Stimulated activated CD8-positive, alpha-beta memory T cell treated with anti-CD3 and anti-CD28 coated beads, Interleukin-4, amount 100 ng/mL, for 1 hour (primary cell): Measurements from ENCODE around the gene RNF220.
A peak's percentile ranks its signal among the peaks of the same experiment; 100 is the strongest.

ENCODE experiments used
- DNase-seq, 2 donors: peaks; one replicate each; pipeline ENCODE4 v3.0.0-alpha.2; 2020; ENCODE audit warnings: low read depth in 2 of 2, low spot score in 1 of 2

RNF220 gene

DNA sequence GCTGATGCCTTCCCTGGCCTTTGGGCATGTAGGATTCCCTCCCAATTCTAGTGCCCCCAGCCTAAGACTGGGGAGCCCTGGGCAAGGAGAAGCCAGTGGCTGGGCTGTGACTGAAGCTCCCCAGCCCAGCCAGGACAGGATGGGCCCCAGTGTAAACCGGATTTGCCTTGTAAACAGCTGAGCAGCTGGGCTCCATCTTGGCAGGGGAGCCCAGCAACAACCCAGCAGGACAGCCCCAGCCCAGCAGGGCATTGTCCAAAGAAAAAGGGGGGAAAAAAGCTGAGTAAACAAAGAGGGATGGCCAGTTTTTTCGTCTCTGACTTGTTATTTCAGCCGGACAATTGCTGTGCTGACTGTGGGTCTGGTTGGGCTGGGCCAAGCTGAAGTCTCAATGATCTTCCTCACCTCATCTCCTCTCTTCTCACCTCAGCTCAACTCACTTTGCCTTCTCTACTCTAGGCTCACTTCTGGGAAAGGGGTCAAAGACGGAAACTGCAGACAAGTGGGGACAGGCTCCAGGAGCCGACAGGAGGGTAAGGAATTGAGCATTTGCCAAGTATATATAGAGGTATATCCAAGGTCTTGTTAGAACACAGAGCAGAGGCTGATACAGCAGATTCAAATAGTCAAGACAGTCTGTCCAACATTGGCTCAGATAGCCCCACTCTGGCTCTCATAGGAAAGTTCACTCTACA is 171.5 kb downstream of the RNF220 start:
- no peak for DNase-seq

DNA sequence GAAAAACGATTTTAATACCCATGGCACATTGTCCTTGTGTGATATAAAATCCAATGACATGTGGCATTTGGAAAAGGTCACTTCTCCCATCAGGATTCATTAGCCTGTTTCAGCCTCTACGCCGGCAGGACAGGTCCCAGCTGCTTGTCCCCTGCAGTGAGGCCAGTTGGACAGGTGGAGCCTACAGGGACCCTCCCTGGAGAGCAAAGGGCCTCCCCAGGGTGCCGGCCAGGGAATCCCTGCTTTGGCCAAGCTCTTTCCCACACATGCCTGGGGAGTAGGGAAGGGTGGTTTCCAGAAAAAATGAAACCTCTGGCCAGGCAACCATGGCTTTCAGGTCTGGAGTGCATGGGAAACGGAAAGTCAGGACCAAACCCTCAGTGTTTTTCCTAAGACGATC is 176.2 kb downstream of the RNF220 start:
- DNase-seq, result no peak

DNA sequence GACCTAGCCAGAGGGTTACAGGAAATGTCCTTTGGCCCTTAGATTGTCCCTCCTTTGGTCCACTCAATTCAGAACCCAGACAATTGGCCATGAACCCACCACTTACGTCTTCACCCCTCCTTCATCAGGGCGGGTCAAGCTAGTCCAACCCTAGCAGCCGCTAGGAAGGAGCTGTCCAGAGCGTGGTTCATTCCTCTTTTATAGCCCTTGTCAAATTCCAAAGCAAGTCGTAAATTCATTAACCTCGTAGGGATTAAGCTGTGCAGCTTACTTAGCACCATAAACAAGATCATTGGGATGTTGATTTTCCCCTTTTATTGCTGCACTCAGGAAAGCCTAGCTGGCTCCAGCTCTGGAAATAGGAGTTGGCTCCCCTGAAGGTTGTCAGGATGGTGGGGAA is 179.1 kb downstream of the RNF220 start:
- DNase-seq, result no peak

DNA sequence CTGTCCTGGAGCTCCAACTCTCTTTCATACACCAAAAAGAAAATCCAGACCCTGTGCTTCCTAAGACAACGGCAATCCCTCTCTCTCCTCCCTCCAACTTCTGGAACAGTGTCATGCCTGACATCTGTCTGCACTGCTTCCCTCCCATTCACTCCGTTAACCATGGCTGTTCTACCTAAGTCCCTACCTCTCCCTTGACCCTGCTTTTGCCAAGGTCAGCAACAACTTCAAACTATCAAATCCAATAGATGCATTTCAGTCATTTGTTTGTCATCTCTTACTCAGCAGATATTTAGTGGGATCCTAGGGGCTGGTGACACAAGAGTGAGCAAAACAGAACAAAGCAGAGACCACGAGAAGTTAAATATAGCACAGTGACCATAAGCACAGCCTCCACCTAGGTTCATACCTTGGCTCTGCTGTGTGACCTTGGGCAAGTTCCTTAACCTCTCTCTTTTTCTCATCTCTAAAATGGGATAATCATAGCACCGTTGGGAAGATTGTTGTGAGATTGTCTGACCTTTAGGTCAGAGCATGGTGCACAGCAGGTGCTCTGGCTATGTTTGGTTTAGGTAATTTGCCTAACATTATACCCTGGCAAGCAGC is 180.4 kb downstream of the RNF220 start:
- no peak for DNase-seq

DNA sequence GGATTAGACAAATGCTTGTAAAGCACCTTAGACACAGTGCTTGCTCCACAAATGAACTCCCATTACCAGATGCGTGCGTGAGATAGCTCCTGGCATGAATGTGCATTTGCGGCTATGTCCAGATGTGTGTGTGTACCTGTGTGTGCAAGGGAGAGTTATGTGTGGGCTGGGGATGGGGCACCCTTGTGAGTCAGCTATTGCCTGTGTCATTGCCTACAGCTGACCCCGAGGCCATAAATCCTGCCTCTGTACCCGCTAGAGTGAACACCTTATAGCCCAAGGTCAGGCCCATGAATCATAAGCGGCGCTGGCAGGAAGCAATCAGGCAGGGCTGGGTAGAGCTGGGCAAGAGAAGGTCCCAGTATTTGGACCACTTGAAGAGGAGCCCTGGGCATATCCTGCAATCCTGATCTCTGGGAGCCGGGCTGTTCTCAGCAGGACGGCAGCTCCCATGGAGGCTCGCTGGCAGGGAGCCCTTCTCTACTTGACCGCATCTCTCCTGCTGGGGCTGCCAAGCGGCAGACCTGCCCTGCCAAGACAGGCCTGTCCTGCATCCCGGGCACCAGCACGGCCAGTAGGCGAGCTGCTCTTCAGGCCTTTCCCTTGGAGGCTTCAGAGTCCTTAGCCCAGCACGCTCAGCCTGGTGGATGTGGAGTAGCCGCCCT is 182.9 kb downstream of the RNF220 start:
- DNase-seq, result no peak

DNA sequence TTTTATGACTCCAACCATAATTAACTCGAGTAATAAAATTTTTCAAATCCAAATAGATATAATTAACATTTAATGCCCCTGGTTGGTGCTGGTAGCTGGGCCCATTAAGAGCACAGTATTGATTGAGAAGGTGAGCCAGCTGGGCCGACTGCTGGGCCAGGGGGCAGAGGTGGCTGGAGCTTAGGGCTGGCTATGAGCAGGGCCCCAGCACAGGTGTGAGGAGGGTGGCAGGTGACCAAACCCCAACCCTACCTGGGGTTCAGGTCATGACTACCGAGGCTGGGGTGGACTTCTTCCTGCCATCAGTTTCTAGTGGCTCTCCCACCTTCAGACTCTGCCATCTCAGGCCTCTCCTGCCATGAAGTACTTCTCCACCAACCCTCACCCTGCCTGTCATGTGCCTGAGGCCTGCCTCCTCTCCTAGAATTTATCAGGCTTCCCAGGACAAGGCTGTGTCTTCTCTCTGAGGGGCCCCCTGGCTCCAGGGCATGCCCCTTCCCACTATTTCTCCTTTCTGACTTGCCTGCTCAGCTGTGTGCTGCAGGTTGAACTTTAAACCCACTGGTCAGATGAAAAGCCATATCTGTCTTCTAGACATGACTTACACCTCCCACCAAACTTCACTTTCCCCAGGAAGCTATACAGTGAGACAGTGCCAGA is 183.6 kb downstream of the RNF220 start:
- DNase-seq, result no peak

DNA sequence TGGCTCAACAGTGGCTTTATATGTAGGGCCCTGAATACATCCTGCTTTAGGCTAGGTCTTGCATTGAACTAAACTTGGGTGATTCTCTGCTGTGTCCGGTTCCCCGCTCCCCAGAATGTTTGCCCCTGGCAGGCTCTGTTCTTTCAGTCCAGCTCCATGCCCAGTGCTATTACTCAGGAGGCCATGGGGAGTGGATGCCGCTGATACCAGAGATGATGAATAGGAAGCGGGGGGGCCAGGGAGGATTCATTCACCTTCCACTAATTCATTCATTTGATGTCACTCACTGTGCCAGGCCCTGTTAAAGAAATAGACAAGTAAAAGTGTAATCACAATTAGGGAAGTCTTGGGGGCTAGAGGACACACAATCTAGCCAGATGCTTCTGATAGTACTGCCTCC is 185.4 kb downstream of the RNF220 start:
- no peak for DNase-seq

DNA sequence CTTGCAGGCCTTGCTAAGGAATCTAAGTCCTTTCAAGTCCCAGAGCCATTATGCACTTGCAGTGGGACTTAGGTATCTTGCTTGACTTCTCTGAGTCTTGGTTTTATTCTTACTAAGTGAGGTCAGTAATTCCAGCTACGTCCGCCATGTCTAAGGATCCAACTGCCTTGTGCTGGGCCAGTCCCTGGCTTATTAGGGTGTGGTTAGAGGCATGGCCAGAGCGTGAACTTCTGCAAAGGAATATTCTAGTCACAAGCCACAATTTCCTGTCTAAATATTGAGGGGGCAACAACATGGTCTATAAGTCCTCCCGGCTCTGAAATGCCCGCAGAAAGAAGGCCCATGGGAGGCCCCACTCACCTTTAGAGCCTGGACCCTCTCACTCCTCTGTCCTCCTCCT is 186.3 kb downstream of the RNF220 start:
- no peak for DNase-seq

DNA sequence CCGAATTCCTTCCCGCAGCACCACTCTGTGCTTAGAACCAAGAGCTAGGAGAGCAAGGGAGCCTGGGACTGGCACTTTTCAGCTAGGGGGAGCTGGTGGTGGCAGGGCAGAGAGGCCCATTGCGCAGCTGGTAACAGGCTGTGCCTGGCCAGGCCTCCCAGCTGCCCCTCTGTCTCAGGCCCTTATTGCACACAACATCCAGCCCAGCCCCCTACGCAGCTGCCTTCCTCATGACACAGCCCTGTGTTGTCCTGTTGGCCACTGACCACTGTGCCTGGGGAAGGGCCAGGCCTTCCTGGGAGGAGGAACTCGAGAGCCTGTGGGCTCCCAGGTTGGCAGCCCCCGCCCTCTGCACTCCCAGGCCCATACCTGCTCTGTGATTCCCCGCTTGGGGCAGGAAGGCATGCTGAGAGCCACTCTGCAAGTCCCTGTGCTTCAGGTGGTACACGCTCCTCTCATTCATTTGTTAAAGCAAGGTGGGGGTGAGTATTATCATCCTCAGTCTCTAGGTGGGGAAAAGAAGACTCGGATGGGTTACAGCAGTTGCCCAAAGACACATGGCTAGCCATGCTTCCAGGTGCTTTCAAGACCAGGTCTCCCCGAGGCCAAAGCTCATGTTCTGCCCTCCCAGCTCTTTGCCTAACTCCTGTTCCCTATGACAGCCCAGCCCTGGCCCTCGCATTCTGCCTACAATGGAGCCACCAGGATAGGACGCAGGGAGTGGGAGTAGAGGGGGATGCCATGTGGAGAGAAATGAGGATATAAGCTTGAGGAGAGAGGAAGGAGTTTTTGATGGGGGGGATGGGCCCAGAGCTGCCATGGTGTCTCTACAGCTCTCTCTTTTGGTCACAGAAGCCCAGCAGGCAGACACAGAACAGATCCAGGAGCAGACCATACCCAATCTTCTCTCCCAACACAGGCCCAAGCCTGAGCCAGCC is 187.4 kb downstream of the RNF220 start:
- DNase-seq, result no peak

DNA sequence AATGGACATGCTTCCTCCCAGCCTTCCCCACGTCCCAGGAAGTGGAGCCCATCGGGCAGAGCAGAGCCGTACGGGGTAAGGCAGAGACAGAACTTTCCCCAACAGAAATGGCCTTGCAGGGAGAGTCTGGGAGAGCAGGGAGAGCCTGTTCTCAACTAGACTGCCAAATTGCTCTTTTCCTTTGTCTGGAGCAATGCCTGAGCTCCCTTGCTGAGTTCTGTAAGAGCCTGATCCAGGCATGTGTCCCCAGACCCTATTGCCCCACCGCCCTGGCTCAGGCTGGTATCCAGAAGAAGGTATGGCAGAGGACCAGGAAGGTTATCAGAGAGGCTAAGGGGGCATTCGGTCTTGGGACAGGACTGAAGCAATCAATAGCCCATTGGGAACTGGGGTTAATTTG is 189.3 kb downstream of the RNF220 start:
- DNase-seq, result no peak

DNA sequence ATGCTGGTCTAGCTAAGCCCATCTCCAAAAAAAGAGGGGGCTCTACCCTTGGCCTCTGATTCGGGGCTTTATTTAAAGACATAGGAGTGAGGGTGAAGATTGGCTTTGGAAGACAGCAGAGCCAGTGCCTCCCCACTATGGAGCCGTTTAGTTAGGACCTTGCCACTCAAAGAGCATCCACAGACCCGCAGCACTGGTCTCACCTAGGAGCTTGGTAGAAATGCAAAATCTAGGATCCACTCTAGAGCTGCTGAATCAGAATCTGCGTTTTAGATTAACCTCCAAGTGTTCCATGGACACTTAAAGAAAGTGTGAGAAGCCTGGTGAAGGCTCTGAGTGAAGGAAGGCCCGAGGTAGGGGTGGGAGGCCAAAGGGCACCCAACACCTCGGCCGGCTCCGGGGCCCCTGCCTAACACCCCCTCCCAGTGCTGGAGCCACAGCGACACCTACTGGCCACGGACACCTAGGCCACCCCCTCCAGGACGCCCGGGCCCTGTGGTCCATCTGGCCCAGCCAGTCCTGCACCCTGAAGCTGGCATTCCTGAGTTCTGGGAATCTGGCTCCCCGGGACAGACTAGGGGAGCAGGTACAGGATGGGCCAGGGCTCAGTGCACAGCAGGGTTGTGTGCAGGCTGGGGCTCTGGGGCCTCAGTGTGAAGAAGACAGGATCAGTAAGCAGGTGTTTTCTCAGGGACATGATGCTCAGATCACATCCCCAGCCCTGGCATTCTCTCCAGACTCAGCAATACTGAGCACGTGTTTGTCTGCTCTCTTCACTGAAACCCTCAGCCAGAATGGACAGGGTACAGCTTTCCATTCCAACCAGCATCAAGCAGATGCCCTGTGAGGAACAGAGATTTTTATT is 190.0 kb downstream of the RNF220 start:
- DNase-seq, result peak; percentile 56 to 63

DNA sequence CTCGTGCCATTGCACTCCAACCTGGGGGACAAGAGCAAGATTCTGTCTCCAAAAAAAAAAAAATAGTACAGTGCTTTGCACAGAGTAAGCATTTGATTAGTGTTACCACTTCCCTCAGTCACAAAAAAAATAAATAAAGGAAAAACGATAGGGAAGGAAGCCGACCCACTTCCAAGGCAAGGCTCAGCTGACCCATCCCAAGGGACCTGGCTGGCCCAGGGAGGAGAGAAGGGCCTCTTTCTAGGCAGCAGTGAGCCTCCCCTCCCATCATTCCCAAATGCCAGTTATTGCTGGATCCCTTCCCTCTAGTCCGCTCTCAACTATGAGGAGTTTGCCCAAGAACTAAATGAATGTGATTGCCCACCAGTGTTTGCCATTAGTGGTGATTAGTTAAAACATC is 191.5 kb downstream of the RNF220 start:
- no peak for DNase-seq

DNA sequence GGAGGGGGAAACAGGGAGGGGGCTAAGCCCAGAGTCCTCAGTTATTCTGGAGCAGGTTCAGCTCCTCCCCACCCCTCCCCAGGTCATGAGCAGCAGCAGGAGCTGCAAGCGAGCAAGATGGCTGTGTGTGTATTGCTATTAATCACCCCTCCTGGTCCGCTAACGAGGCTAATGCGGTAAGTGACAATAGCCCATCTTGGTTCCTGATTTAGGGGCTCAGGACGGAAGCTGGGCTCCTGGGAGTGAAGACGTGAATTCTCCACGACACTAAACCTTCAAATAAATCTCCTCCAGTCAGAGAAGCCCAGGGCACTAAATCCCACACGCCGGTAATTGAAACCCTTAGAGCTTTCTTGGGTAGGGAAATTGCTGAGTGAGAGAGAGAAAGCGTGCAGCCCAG is 193.1 kb downstream of the RNF220 start:
- DNase-seq, result no peak

DNA sequence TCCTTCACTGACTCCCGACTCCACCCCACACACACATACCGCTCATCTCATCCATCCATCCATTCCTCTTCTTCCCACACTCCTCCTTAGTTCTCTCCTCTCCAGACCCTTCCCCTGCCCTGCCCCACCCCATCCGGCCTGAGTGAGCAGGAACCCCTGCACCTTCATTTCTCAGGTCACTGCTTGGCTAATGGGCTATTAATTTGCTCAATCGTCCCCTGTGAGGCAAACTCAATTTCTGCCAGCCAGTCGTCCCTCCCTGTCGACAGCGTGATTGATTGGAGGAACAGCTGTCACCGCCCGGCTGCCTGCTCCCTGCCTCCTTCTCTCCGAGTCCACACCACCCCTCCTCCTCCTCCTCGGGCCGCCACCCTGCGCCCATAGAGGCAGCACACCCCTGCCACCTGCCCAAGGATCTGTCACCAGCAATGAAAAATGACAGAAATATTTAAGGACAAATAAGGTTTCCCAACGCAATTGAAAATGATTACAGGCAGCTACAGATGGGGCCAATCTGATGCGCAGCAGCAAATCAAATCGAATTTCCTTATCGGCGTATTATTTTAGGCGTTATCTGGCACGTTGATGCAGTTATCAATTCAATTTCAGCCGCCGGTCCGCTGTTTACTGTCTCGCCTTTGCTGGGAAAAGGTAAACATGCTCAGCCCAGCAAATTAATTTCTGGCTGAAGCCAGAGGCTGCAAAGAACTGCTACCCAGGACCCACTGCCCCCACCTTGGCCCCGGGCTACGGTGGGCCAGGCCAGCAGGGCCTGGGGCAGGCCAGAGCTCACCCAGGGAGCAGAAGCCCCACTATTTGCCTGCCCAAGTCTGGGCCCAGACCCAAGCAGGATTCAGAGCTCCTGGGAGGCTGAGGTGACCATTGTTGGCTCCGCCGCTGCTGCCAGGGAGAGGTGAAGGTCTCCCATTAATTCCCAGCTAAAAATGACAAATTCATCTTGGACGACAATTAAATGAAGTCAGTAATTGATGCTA is 197.9 kb downstream of the RNF220 start:
- no peak for DNase-seq

DNA sequence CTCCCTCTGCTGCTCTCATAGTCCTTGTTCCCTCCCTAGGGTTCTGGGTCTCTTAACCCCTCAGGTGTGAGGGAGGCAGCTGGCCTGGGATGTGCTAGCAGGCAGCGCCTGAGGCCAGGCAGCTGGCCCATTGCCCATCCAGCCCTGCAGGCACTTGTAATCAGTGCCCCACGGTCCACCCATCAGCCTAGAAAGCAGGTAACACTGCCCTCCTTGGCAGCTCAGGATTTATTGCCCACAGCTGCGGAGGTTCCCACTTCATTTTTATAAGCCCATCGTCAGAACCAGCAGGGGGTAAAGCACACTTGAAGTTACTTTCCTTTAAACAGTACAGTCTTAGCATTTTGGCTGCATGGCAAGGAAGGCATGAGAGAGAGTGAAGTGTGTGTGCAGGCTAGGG is 198.7 kb downstream of the RNF220 start:
- DNase-seq, result no peak

DNA sequence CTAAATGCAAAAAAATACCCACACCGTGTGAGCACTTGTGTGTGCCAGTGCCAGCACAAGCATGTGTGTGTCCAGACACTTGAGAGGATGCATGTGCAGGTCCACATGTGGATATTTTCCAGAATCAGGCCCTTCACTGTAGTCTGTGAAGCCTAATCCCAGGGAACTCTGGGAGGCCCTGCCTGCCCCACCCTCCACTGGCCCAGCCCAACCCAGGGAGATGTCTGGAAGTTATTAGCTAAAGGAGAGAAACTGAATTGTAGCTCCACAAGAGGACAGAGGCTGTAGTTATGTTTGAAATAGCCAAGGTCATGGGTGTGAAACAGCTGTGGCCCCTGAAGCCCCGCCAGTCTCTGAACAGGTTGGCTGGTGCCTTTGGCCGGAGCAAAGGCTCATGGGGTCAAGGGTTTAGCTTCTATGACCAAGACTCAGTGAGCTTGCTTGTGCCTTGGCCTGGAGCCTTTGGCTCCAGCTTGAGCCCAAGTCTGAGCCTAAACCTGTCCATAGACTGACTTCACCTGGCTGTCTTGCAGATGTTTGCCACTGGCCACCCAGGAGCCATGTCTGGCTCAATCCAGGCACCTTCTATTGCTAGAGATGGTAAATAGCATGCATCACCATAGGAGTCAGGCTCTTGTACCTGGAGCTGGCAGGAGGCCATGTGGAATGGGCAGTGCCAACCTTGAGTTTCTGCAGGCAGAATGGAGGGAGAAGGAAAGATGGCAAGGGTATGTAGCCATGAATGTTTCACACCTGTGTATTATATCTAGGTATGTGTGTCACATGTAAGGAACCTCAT is 199.3 kb downstream of the RNF220 start:
- DNase-seq, result no peak

DNA sequence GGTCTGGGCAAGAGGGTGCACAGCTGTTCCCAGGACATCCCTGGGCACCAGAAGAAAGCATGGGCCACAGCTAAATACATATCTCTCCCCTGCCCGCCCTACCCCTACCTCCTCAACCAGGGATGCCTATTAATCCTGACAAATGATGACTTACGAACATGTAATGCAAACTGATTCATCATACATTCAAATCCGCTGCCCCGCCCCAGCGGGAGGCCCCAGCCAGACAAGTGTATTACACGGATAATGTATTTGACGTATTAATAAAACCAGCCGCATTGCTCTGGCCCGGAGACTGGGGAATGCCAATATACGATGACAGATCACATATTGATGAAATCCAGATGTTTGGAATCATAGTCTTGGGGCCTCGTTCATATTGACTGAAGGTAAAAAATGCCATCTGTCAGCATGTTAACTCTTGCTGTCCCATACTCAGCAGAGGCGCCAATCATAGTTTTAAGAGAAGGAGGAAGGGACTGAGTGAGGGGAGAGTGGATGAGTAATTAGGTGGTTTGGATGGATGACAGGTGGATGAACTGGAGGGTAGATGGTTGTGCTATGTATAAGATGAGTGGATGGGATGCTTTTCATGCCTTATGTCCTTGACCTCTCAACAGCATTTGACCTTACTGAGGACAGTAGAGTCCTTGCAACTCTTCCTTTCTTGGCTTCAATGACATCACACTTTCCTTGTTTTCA is 201.0 kb downstream of the RNF220 start:
- DNase-seq, result no peak
